ENCODE measurements around the gene PCED1A. TPM values are rescaled to one million over a fixed set of nuclear protein-coding genes. Genes with fewer than 3 reads are reported as not detected.
A peak's percentile ranks its signal among the peaks of the same experiment; 100 is the strongest.

PCED1A gene
- total RNA-seq, 1 donor: 64.9 TPM

GRCh38 chr20:2866236-2866635 is 25.8 kb upstream of the PCED1A start:
- DNase-seq (ENCODE audit: low read depth in 2 of 3, low spot score in 2 of 3): no peak

- DNase-seq (ENCODE audit: low read depth in 2 of 3, low spot score in 2 of 3): peak in 1 of 3 donors; percentile 52
These were observed 25.2 kb upstream of the PCED1A start for GRCh38 chr20:2865630-2866029.

- no peak for DNase-seq (ENCODE audit: low read depth in 2 of 3, low spot score in 2 of 3)
These were observed 24.6 kb upstream of the PCED1A start for GRCh38 chr20:2865101-2865500.

- no peak for DNase-seq (ENCODE audit: low read depth in 2 of 3, low spot score in 2 of 3)
These were observed 24.2 kb upstream of the PCED1A start for GRCh38 chr20:2864626-2865025.

GRCh38 chr20:2859330-2860121 is 19.1 kb upstream of the PCED1A start:
- DNase-seq (ENCODE audit: low read depth in 2 of 3, low spot score in 2 of 3): no peak

- DNase-seq (ENCODE audit: low read depth in 2 of 3, low spot score in 2 of 3): no peak
These were observed 18.1 kb upstream of the PCED1A start for GRCh38 chr20:2858591-2858990.

GRCh38 chr20:2851086-2851485 is 10.6 kb upstream of the PCED1A start:
- DNase-seq (ENCODE audit: low read depth in 2 of 3, low spot score in 2 of 3): no peak

GRCh38 chr20:2849529-2849928 is 9.1 kb upstream of the PCED1A start:
- peak in 1 of 3 donors; percentile 12 for DNase-seq (ENCODE audit: low read depth in 2 of 3, low spot score in 2 of 3)

GRCh38 chr20:2847802-2848201 is 7.3 kb upstream of the PCED1A start:
- DNase-seq (ENCODE audit: low read depth in 2 of 3, low spot score in 2 of 3): no peak

- DNase-seq (ENCODE audit: low read depth in 2 of 3, low spot score in 2 of 3): no peak
These were observed 6.2 kb upstream of the PCED1A start for GRCh38 chr20:2846698-2847097.

GRCh38 chr20:2845607-2846006 is 5.2 kb upstream of the PCED1A start:
- no peak for DNase-seq (ENCODE audit: low read depth in 2 of 3, low spot score in 2 of 3)

- peak in 1 of 3 donors; percentile 17 for DNase-seq (ENCODE audit: low read depth in 2 of 3, low spot score in 2 of 3)
These were observed 594 bp upstream of the PCED1A start for GRCh38 chr20:2840967-2841531.

GRCh38 chr20:2839732-2840137 is 720 bp downstream of the PCED1A start:
- no peak for DNase-seq (ENCODE audit: low read depth in 2 of 3, low spot score in 2 of 3)

GRCh38 chr20:2838847-2839671 is 1.4 kb downstream of the PCED1A start:
- DNase-seq (ENCODE audit: low read depth in 2 of 3, low spot score in 2 of 3): no peak

- no peak for DNase-seq (ENCODE audit: low read depth in 2 of 3, low spot score in 2 of 3)
These were observed 2.2 kb downstream of the PCED1A start for GRCh38 chr20:2838170-2838797.

GRCh38 chr20:2837221-2837960 is 3.1 kb downstream of the PCED1A start:
- DNase-seq (ENCODE audit: low read depth in 2 of 3, low spot score in 2 of 3): no peak

- DNase-seq (ENCODE audit: low read depth in 2 of 3, low spot score in 2 of 3): no peak
These were observed 4.4 kb downstream of the PCED1A start for GRCh38 chr20:2836035-2836434.

GRCh38 chr20:2835331-2835796 is 5.1 kb downstream of the PCED1A start:
- no peak for DNase-seq (ENCODE audit: low read depth in 2 of 3, low spot score in 2 of 3)

- DNase-seq (ENCODE audit: low read depth in 2 of 3, low spot score in 2 of 3): no peak
These were observed 5.9 kb downstream of the PCED1A start for GRCh38 chr20:2834401-2835110.

GRCh38 chr20:2833761-2834160 is 6.7 kb downstream of the PCED1A start:
- DNase-seq (ENCODE audit: low read depth in 2 of 3, low spot score in 2 of 3): no peak

Data from hematopoietic multipotent progenitor cell (in vitro differentiated cells).